HG02852 (cell line): ENCODE data around the gene AHNAK2.
"Not testable (repeated sequence)": the region's sequence is repeated elsewhere in the genome, so short reads cannot be mapped to it uniquely, and the experiment has no call there.

Source experiments
- ATAC-seq: cut with Tn5 transposase; IDR thresholded peaks from one replicate; pipeline ENCODE4 v1.9.1; 2021; ENCODE audit warnings: mild to moderate bottlenecking, moderate library complexity; ENCODE audit not compliant: unreplicated experiment

AHNAK2 gene

DNA sequence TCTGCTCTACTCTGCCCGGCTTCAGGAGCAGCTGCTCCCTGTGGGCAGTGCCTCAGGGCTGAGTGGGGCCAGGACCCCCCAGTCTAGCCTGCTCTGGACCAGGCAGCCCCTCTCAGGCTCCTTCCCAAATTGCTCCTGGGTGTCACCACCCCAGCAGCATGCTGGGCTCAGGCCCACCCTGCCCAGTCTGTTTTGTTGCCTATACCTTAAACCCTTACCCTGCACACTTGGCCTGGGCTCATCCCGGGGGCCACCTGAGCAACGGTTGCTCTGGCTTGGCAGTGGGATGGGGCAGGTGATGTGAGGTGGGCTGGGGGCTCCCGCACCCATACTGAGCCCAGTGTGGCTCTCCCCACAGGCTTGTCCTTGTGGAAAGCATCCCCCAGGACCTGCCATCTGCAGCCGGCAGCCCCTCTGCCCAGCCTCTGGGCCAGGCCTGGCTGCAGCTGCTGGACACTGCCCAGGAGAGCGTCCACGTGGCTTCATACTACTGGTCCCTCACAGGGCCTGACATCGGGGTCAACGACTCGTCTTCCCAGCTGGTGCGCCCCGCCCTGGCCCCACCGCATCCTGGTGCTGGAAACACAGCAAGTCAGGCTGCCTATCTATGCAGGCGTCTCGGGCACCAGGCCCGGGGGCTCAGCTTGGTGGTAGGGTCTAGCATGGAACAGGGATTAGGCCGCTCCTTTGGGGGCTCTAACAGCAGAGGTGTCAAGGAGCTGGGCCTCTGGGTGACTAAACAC lies 49.6 kb downstream of the AHNAK2 start:
- no peak for ATAC-seq

DNA sequence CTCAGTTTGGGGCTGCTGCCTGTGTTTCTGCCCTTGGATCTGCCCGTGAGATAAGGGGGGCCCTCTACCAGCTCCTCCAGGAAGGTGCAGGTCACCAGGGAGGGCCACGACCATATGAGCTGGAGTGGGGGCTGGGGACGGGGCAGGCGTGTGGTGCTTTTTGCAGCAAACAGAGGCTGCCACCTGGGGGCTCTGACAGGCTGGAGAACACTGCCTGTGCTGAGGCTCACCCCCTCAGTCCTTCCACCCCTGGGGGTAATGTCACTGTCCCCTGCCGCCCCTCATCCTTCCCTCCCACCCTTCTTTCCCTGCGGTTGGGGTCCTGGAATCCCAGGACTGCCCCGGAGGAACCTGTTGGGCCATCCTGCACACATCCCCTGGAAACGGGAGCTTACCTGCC lies 50.3 kb downstream of the AHNAK2 start:
- no peak for ATAC-seq

DNA sequence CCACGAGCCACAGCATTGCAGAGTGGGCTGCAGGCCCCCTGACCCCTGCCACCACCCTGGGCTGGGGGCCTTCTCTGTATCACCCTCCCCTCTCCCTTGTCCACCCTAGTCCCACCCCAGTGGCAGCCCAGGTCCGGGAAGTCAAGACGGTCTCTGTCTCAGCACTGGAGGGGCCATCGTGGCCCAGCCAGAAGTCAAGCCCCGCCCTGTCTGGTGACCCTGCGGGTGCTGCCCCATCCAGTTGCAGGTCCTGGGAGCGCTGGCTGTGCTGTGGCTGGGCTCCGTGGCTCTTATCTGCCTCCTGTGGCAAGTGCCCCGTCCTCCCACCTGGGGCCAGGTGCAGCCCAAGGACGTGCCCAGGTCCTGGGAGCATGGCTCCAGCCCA lies 50.8 kb downstream of the AHNAK2 start:
- no peak for ATAC-seq

DNA sequence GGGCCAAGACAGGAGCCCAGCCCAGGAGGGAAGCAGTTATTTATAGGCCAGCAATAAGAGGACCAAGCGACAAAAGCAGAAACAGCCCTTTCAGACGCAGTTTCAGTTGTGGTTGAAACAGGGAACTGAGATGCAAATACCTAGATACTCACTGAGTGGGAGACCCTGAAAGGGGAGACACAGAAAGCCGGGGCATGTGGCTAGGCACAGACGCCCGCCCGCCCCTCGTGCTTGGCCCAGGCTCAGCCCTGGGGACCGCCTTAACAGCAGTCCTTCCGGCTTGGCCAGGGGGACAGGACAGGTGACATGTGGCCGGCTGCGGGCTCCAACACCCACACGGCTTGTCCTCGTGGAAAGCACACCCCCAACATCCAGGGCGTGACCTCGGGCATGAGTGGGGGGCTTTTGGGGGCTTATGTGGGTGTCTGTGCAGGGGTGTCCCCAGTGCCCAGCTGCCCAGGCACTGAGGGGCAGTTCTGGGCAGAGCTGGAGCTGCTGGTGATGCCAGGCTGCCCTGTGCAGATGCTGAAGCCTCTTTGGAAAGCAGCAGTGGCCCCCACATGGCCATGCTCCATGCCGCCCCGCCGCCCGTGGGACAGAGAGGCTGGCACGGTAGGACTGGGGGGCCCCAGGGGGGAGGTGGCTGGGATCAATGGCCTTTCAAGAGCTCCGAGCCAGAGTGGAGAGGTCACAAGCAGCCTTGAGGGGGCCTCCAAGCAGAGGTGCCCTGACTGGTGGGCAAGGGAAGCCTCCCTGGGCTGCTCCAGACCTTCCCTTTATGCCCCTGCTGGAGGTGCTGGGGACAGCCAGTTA lies 51.3 kb downstream of the AHNAK2 start:
- peak; percentile 72 for ATAC-seq

DNA sequence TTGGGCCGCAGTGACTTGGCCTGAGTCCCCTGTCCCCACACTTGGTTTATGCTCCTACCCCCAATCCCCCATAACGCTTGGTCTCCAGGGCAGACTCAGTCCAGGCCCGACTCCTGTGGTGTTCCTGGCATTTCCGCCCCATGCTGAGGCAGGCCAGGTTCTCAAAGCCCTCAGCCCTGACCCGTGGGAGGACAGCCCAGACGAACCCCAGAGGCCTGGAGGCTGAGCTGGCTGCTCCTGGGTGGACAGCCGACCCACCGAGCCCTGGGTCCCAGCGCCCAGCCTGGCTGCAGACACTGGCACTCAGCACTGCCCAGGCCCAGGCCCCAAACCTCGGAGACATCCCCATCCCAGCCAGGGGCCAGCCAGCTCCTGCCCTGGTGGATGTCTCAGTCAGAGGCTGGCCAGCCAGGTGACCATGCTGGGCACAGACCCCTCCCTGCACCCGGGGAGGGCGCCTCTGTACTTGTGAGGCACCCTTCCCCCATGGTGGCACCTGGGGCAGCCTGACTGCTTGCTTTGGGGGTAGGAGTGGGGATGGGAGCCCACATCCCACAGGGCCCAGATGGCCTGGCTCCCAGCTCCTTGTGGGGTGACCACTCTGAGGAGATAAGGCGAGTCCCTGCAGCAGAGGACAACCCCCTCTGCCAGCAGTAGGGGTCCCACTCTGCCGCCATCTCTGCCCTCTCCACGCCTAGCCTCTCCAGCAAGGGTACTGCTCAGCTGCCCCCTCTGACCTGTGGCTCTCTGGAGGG lies 52.1 kb downstream of the AHNAK2 start:
- peak; percentile 4 for ATAC-seq

DNA sequence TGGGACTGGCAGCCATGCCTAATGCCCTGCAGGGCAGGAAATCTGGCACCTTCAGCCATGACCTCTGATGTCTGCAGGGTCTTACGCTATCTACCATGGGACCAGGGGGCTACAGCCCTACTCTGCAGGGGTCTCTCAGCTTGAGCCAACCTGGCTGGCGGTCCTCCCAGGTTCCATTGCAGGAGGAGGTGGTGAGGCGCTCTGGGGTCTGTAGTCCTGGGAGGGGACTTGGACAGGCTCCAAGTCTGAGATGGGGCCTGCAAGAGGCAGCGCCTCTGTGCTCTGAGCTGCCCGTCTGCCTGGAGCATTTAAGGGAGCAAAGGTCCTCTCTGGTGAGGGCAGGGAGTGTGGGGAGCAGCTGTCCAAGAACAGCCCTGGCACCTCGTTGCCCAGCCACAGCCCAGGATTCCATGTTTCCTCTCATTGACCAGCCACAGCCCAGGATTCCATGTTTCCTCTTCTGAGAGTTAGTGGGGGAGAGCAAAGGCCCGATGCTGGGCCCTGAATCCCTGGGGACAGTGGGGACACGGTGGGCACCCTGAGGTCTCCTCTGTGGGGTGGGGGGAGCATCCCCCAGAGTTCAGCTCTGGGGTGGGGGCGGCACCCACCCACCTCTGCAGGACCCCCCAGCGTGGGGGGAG lies 52.8 kb downstream of the AHNAK2 start:
- no peak for ATAC-seq

DNA sequence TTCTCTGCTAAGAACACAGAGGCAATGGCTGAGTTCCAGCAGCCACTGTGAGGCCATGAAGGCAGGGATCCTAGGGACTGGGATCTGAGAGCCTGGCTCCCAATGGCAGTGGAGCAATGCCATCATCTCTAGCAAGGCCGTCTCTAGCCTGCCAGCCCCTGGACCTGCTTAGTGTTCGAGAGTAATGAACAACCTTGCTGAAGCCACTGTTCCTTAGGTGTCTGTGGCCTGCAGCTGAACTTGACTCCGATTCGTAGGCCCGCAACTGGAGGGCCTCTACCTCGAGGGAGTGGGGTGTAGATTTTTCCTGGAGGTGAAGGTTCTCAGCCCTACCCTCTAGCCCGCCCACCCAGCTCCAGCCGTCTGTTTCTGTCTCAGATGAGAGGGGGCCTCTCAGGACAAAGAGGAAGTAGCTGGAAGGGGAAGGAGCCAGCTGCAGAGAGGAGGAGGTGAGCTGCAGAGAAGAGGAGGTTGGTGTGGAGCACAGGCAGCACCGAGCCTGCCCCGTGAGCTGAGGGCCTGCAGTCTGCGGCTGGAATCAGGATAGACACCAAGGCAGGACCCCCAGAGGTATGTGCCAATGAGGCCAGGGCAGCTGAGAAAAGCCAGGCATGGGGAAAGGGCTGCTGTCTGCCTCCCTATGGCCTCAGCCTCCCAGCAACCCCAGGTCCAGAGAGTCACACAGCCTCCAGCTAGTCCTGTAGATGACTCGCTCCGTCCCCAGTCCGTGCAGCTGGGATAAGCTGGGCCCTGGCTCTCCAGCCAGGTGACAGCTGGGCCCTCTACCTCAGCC lies 53.6 kb downstream of the AHNAK2 start, which contains the start of gene PLD4:
TSS of gene PLD4 (plus strand) at position 459 of the 793 bp plus-strand sequence. CDS start 2,262 bp downstream, outside the sequence.
- ATAC-seq: no peak

DNA sequence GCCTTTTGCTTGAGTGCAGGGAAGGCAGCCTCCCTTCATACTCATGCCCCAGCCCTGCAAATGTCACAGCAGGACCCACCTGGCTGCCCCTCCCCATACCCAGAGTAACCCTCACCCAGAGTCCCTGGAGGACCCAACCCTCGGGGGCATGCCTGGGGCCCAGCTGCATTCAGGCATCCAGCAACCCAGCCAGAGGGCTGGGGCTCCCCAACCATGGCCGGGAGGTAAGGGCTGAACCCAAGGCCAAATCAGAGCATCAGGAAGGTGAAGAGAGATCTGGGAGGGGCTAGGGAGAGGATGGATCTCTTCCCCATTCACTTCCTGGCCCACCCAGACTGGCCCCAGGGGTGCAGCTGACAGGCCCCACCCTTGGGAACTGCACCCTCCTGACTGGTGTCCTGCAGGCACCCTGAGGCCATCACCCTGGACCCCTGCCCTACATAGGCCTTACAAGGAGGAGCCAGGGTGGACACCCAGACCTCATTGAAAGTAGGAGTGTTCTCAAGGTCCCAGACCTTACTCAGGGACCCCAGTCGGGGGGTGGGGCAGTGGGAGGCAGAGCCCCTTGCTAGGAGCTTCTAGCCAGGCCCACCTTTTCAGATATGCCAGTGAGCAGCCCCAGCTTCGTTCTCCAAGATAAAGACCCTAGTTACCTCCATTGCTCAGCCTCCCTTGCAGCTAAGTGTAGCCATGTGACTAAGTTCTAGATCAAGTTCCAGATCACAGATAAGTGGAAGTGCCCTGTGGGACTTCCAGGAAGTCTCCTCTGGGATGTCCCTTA lies 54.3 kb downstream of the AHNAK2 start:
- no peak for ATAC-seq

DNA sequence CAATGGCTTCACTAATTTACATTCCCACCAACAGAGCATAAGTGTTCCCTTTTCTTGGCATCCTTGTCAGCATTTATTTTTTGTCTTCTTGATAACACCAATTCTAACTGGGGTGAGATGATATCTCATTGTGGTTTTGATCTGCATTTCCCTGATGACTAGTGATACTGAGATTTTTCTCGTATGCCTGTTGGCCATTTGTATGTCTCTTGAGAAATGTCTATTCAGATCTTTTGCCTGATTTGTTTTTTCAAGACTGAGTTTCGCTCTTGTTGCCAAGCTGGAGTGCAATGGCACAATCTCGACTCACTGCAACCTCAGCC lies 58.2 kb downstream of the AHNAK2 start:
- ATAC-seq: no peak

DNA sequence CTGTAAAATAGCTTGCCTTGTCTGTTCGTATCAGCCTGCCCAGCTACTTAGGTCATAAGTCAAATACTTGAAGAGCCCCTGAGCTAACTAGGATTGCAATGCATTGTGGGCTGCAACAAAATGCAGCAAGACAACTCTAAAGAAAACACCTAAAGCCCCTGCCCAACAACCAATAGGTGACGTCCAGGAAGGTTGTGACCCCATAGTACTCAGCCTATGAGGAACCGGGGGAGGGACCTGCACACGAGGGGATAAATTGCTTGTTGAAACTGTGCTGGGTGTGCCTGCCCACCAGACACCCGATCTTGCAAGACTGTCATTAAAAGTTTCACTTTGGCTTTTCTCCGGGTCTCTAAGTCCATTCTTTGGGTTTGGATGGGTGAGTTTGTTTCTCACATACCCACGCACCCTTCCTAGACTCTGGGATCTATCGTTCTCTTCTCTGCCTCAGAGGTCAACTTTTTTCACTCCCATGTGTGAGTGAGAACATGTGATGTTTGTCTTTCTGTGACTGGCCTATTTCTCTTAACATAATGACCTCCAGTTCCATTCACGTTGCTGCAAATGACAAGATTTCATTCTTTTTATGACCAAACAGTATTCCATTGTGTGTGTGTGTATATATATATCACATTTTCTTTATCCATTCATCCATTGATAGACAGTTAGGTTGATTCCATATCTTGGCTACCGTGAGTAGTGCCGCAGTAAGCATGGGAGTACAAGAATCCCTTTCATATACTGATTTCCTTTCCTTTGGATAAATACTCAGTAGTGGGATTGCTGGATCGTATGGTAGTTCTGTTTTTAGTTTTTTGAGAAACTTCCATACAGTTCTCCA lies 58.8 kb downstream of the AHNAK2 start:
- ATAC-seq: not testable (repeated sequence)

DNA sequence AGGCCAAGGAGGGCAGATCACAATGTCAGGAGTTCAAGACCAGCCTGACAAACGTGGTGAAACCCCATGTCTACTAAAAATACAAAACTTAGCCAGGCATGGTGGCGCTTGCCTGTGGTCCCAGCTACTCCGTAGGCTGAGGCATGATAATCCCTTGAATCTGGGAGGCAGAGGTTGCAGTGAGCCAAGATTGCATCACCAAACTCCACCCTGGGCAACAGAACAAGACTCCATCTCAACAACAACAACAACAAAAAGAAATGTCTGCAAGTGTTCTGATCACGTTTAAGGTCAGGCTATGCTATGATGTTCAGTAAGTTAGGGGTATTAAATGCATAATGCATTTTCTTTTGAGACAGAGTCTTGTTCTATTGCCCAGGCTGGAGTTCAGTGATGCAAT lies 60.2 kb downstream of the AHNAK2 start:
- ATAC-seq: no peak

DNA sequence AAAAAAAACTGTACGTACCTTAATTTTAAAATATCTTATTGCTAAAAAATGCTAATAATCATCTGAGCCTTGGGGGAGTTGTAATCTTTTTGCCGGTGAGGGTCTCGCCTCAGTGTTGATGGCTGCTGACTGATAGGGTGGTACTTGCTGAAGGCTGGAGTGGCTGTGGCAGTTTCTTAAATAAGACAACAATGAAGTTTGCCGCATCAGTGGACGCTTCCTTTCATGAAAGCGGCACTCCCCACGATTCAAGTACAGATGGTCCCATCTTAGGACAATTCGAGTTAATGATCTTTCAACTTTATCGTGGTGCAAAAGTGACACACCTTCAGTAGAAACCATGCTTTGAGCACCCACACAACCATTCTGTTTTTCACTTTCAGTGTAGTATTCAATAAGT lies 61.1 kb downstream of the AHNAK2 start:
- ATAC-seq: no peak

DNA sequence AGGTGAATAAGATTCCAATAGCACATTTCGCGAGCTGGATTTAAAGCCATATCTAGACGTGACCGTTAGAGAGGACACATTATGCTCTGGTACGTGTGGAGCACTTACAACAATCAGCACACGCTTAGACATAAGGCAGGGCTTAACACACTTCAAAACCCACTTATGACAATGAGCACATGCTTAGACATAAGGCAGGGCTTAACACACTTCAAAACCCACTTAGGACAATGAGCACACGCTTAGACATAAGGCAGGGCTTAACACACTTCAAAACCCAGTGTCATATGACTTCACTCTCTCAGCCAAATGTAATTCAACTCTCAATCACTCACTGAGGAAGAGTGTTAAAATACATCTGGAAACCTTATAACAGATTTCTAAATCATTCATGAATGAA lies 64.7 kb downstream of the AHNAK2 start:
- ATAC-seq: no peak

DNA sequence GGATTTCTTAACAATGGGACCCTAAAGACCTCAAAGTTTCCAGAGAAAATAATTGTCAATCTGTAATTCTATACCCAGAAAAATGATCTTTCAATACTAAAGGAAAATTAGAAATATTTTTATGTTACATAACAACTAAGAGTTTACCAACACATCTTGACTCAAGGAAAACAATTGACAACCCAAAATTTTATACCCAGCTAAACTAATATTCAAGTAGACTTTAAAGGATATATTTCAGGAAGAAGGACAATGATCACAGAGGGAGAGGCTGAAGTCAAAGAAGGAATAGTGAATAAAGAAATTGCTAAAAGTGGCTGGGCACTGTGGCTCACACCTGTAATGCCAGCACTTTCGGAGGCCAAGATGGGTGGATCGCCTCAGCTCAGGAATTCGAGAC lies 66.1 kb downstream of the AHNAK2 start:
- no peak for ATAC-seq

DNA sequence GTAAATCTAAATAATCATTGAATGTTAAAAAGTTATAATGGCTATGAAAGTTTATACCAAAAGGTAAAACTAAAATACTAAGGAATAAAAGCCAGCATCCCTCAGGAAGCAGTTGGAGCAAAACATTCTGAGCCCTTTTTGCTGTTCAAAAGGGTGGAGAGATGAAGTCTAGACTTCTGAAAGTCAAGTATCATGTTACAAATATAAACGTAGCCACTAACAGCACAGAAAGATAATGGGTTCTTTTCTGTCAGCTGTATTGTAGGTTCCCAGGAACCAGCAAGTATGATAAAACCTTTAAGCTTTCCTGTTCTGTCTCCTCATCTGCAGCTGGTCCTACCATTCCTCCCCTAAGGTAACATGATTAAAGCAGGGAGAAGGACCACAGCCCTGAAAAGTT lies 69.9 kb downstream of the AHNAK2 start:
- no peak for ATAC-seq

DNA sequence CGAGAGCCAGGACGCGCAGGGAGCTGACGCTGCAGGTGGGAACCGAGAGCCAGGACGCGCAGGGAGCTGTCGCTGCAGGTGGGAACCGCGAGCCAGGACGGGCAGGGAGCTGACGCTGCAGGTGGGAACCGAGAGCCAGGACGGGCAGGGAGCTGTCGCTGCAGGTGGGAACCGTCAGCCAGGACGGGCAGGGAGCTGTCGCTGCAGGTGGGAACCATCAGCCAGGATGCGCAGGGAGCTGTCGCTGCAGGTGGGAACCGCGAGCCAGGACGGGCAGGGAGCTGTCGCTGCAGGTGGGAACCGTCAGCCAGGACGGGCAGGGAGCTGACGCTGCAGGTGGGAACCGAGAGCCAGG lies 72.6 kb downstream of the AHNAK2 start:
- ATAC-seq: not testable (repeated sequence)

DNA sequence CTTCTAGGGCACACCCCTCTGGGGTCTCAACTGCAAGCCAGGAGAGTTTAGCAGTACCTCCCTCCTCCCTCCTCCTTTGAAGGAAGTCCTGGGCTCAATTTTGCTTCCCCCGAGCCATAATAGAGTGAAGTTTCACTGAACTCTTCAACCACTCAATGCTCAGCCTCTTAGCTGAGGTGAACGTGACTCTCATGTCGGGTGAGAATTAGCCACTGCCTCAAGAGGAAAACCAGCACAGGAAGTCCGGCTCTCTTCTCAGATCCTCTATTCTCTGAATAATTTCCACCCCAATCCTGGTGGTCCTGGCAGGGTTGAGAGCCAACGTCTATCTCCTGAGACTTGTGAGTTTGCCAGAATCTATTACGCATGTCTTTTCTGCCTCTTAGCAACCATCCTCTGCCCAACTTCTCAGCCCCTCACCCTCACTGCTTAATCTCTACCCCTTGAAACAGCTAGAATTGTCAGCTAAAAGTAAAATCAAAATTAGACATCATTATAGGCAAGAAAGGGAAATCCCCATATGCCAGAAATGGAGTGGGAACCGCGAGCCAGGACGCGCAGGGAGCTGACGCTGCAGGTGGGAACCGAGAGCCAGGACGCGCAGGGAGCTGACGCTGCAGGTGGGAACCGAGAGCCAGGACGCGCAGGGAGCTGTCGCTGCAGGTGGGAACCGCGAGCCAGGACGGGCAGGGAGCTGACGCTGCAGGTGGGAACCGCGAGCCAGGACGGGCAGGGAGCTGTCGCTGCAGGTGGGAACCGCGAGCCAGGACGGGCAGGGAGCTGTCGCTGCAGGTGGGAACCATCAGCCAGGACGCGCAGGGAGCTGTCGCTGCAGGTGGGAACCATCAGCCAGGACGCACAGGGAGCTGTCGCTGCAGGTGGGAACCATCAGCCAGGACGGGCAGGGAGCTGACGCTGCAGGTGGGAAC lies 73.3 kb downstream of the AHNAK2 start:
- ATAC-seq: not testable (repeated sequence)

DNA sequence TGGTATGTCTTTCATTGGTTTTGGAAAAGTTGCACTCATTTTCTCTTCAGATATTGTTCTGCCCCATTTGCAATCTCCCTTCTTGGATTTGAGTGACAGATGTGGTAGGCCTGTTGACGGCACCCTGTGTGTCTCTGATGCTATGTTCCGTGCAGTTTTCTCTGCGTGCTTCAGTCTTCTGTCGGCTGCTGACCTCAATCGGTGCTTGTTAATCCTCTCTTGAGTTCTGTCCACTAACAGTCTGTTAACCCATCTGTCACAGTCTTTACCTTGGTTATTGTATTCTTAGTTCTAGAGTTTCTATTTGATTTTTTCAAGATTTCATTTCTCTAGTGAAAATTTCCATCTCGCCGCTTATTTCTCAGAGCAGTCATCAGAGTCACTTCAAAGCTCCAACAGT lies 74.2 kb downstream of the AHNAK2 start:
- no peak for ATAC-seq
